T-helper 1 cell treated with Interleukin-12 subunit alpha and Interleukin-12 subunit beta and Interleukin-4 antibody, amounts not matched to agents 30 μg/mL and 1 μg/mL, for 36 hours (primary cell): ENCODE results near the gene FTO.

Experiments used
- H3K27ac Mint-ChIP-seq: one replicate; pipeline ENCODE4 v1.8.0; 2021; ENCODE audit warnings: mild to moderate bottlenecking, mixed read lengths
- H3K27me3 Mint-ChIP-seq: one replicate; pipeline ENCODE4 v1.8.0; 2021; ENCODE audit warnings: low read depth, mixed read lengths
- H3K36me3 Mint-ChIP-seq: one replicate; pipeline ENCODE4 v1.8.0; 2021; ENCODE audit warnings: low read depth, mixed read lengths
- H3K4me1 Mint-ChIP-seq: one replicate; pipeline ENCODE4 v1.8.0; 2021; ENCODE audit warnings: low read depth, mixed read lengths
- H3K4me3 Mint-ChIP-seq: one replicate; pipeline ENCODE4 v1.8.0; 2021; ENCODE audit warnings: mild to moderate bottlenecking, moderate library complexity, mixed read lengths
- H3K9me3 Mint-ChIP-seq: one replicate; pipeline ENCODE4 v1.8.0; 2021; ENCODE audit warnings: mixed read lengths

The FTO gene

DNA sequence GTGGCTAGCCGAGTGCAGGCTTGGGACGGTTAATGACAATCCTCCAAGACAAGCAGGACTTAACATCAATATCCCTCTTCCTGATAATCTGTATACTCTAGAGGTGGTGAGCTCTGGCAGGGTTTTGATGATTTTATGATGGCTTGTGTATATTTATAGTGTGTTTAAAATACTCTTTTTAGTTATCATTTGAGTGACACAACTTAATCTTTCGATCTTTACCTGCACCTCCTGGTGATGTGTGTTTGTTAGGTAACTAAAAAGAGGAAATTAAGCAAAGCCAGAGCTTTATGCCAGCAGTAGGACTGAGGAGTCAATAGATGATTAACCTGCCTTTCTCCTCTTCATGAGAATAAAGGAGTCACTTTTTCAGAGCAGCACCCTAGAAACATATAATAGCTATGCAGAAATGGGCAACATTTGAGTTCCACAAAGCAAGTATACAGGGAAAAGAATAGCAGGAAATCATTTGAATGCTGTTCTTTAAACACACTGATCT is 372.1 kb downstream of the FTO start:
- no peak overlapping the region for H3K27ac Mint-ChIP-seq
- no peaks in the 10 kb centered on the region for H3K4me1 Mint-ChIP-seq
- H3K36me3 Mint-ChIP-seq, result no peaks in the 10 kb centered on the region
- no peaks in the 10 kb centered on the region for H3K27me3 Mint-ChIP-seq
- H3K4me3 Mint-ChIP-seq, result no peak overlapping the region
- H3K9me3 Mint-ChIP-seq, result no peaks in the 10 kb centered on the region

DNA sequence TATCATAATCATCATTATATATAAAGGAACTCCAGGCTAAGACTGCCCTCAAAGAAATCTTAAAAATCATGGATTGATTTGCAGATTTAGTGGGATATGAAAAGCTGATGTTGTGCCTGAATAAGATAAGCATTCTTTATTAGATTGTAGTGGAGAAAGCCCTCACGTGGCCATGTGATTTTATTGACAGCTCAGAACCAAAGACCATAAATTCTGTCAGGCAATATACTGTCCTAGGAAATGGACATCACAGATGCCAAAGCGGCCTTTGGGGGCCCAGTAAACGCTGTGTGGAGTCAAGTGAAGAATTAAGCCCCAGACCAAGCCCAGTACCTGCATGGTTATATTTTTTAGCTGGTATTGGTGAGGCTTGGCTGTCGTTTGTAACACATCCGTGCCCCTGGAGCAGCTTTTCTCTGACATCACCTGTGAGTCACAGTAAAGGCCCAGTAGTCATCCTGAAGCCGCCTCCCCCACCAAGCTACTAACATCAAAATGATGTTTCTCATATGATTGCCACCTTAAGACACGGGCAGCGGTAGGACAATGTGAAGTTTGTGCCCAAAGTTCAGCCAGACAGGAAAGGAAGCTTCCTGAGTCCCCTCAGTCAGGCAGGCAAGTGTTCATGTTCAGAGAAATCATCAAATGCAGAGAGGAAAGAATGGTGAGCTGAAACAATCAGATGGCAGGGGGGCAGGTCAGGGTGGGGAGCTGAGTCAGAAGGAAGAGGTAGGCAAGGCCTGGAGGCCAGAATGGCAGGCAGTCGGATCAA is 373.3 kb downstream of the FTO start:
- Mint-ChIP-seq H3K27ac (no peak overlapping the region), H3K9me3 (no peaks in the 10 kb centered on the region), H3K27me3 (no peaks in the 10 kb centered on the region), H3K4me3 (no peak overlapping the region), H3K36me3 (no peaks in the 10 kb centered on the region), H3K4me1 (no peaks in the 10 kb centered on the region)

DNA sequence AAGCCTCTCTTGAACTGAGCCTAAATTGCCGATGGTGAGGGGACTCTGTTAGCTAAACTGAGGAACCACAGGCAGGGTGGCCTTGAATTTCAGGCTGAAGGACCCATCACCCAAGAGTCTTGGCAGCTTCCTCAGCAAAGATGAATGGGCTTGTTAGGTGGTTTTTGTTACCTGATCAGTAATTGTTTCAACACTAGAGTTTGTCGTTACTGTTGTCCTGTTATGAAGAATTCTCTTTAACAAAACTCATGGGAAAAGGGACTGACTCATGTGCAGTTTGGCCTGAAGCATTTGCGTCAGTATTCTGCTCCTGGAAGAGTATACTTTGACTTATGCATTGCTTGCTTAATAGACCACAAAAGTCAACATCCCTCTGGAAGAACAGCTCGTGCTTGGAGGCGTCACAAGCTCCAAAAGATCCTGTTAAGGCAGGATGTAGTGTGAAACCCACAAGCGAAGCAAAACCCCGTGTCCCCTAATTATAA is 376.6 kb downstream of the FTO start:
- no peaks in the 10 kb centered on the region for H3K36me3 Mint-ChIP-seq
- H3K4me3 Mint-ChIP-seq, result no peak overlapping the region
- H3K27ac Mint-ChIP-seq, result no peak overlapping the region
- H3K27me3 Mint-ChIP-seq, result no peaks in the 10 kb centered on the region
- H3K9me3 Mint-ChIP-seq, result no peaks in the 10 kb centered on the region
- H3K4me1 Mint-ChIP-seq, result no peaks in the 10 kb centered on the region

DNA sequence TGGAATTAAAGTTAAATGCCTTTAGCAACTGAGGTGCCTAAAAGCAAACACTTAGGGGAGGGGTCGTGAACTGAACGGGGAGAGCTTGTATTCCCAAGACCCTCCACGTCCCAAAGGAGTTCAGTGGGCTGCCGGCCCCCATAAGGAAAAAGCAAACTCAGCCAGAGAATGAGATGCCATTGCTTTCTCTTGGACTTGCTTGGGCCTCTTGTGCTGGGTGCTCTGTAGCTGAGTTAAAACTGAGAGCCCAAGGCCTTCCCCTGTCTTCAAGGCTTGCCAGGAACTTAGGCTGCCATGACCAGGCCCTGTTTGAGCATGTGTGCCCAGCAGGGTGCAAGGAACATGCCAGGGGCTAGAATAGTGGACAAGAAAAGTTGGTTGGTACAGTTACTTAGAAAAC is 382.8 kb downstream of the FTO start:
- no peak overlapping the region for H3K4me3 Mint-ChIP-seq
- no peaks in the 10 kb centered on the region for H3K9me3 Mint-ChIP-seq
- no peaks in the 10 kb centered on the region for H3K4me1 Mint-ChIP-seq
- H3K27me3 Mint-ChIP-seq, result no peaks in the 10 kb centered on the region
- no peaks in the 10 kb centered on the region for H3K36me3 Mint-ChIP-seq
- H3K27ac Mint-ChIP-seq, result no peak overlapping the region

DNA sequence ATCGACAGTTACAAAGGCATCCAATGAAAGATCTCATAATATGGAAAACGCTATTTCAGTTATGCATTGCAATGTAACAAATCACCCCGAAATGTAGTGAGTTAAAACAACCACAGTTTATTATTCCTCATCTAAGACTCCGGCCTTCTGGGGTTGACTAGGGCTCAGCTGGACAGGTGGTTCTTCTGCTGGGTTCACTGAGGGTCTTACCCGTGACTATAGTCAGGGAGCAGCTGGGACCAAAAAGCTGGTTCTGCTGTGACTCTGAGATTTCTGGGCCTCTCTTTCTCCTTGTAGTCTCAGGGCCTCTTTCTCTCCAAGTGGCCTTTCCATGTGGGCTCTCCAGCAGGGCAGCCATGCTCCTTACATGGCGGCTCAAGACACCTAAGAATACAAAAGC is 386.6 kb downstream of the FTO start:
- no peak overlapping the region for H3K4me3 Mint-ChIP-seq
- no peak overlapping the region for H3K27ac Mint-ChIP-seq
- H3K36me3 Mint-ChIP-seq, result peaks cover 2% of the 10 kb centered on the region
- H3K9me3 Mint-ChIP-seq, result no peaks in the 10 kb centered on the region
- no peaks in the 10 kb centered on the region for H3K4me1 Mint-ChIP-seq
- H3K27me3 Mint-ChIP-seq, result no peaks in the 10 kb centered on the region

DNA sequence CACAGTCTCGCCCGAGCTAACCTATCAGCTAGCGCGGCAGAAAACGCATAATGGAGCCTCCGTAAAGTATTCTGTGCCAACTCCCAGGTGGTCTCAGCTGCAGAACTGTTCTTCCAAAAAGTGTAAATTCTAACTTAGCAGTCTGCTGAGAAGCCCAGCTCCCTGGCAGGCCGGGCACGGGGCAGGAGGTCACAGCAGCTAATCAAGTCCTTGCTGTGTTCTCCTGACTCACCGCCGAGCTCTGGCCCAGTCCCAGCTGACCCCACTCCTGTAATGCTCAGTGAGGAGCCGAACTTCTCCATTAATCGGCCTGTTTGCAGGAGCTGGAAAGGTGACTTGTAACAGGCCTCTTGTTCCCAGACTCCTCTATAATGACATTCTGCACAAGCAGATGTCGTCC is 389.3 kb downstream of the FTO start:
- H3K4me3 Mint-ChIP-seq, result no peak overlapping the region
- no peaks in the 10 kb centered on the region for H3K9me3 Mint-ChIP-seq
- H3K27ac Mint-ChIP-seq, result no peak overlapping the region
- H3K4me1 Mint-ChIP-seq, result no peaks in the 10 kb centered on the region
- H3K27me3 Mint-ChIP-seq, result no peaks in the 10 kb centered on the region
- H3K36me3 Mint-ChIP-seq, result peaks cover 2% of the 10 kb centered on the region

DNA sequence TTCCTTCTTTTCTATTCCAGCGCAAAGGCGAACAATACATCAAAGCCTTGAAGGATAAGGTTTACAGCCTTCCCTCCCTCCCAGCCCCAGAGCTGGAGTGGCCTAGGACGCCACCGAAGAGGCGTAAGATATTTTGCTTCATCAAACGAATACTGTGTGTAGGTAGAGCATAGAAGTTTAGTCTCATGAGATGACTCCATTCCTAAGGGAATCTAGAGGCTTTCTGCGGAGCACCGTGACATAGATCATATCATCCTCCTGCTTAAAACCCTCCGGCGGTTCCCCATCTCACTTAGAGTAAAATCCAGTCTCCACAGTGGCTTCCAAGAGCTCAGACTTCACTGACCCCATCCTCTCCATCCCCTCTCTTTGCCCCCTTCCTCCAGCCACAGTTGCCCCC is 390.7 kb downstream of the FTO start:
- H3K4me1 Mint-ChIP-seq, result no peaks in the 10 kb centered on the region
- peaks cover 2% of the 10 kb centered on the region for H3K36me3 Mint-ChIP-seq
- no peak overlapping the region for H3K4me3 Mint-ChIP-seq
- H3K27ac Mint-ChIP-seq, result no peak overlapping the region
- no peaks in the 10 kb centered on the region for H3K9me3 Mint-ChIP-seq
- no peaks in the 10 kb centered on the region for H3K27me3 Mint-ChIP-seq

DNA sequence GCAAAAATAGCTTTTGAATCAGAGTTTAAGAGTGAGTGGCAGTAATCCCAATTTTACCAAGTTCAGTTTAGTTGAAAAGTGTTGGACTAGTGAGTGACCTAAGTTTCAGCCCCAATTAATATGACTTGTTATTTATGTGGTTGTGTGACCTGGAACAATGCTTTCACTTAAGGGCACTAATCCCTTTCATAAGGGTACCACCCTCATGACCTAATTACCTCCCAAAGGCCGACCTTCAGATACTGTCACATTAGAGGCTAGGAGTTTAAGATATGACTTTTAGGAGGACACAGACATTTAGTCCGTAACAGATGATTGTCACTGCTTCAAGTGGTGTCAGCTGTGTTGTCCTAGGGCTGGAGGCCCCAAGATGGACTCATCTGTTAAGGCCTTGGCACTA is 392.7 kb downstream of the FTO start:
- H3K27ac Mint-ChIP-seq, result no peak overlapping the region
- H3K4me1 Mint-ChIP-seq, result no peaks in the 10 kb centered on the region
- no peaks in the 10 kb centered on the region for H3K27me3 Mint-ChIP-seq
- H3K4me3 Mint-ChIP-seq, result no peak overlapping the region
- H3K9me3 Mint-ChIP-seq, result no peaks in the 10 kb centered on the region
- H3K36me3 Mint-ChIP-seq, result peaks cover 2% of the 10 kb centered on the region

DNA sequence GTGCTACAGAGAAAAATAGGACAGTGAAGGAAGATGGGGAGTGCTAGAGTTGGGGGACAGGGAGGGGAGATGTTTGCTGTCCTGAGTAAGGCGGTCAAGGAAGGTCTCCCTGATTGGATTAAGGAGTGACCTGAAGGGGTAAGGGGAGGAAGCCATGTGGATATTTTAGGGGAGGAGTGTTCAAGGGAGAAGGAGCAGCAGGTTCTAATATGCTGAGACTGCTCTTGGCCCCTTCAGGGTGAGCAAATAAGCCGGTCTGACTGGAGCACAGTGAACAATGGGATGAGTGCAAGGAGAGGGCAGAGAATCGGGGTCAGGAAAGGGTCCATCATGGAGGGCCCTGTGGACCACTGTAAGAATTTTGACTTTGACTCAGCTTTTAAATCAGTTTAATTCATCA is 393.8 kb downstream of the FTO start:
- H3K9me3 Mint-ChIP-seq, result no peaks in the 10 kb centered on the region
- H3K27ac Mint-ChIP-seq, result no peak overlapping the region
- no peak overlapping the region for H3K4me3 Mint-ChIP-seq

DNA sequence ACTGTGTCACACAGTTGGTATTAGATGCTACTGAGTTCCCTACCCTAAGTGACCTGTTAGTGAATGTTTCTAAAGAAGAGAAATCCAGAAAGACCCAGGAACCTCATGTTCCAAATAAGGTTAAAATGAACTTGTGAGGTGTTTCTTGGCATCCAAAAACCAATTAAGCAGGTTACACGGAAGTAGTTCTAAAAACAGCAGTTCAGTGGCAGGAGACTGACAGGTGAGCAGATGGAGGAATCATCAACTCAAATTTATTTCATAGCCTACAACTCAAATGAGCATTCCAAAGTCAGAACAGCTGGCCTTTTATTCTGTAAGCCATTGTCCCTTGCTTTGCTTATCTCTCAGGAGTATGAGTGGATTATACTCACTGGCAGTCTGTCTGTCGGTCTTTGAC is 394.3 kb downstream of the FTO start:
- no peaks in the 10 kb centered on the region for H3K9me3 Mint-ChIP-seq
- H3K4me1 Mint-ChIP-seq, result no peaks in the 10 kb centered on the region
- H3K27ac Mint-ChIP-seq, result no peak overlapping the region
- H3K4me3 Mint-ChIP-seq, result no peak overlapping the region
- H3K36me3 Mint-ChIP-seq, result peaks cover 2% of the 10 kb centered on the region
- H3K27me3 Mint-ChIP-seq, result no peaks in the 10 kb centered on the region

More for the DNA sequence above, 393.8 kb downstream of the FTO start:
- Mint-ChIP-seq H3K27me3 (no peaks in the 10 kb centered on the region), H3K4me1 (no peaks in the 10 kb centered on the region), H3K36me3 (peaks cover 2% of the 10 kb centered on the region)

DNA sequence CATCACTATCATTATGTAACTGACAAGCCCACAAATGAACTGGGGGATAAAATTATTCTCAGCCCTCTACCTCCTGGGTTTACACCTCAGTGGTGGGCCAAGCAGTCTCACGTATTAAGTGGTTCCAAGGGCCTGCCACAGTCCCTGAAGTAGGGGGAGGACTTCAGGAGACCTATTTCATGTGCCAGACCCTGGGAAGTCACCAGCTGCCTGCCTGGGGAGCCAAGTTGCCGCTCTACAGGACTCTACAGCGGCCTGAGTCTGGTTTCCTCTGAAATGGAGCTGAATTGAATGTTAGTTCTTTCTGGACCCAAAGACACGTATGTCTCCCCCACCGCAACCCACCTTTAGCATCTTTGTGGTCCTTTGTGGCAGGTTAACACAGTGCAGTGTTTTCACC is 395.7 kb downstream of the FTO start:
- no peaks in the 10 kb centered on the region for H3K9me3 Mint-ChIP-seq
- no peaks in the 10 kb centered on the region for H3K4me1 Mint-ChIP-seq
- H3K27ac Mint-ChIP-seq, result no peak overlapping the region
- no peak overlapping the region for H3K4me3 Mint-ChIP-seq
- H3K36me3 Mint-ChIP-seq, result peaks cover 2% of the 10 kb centered on the region
- H3K27me3 Mint-ChIP-seq, result no peaks in the 10 kb centered on the region

DNA sequence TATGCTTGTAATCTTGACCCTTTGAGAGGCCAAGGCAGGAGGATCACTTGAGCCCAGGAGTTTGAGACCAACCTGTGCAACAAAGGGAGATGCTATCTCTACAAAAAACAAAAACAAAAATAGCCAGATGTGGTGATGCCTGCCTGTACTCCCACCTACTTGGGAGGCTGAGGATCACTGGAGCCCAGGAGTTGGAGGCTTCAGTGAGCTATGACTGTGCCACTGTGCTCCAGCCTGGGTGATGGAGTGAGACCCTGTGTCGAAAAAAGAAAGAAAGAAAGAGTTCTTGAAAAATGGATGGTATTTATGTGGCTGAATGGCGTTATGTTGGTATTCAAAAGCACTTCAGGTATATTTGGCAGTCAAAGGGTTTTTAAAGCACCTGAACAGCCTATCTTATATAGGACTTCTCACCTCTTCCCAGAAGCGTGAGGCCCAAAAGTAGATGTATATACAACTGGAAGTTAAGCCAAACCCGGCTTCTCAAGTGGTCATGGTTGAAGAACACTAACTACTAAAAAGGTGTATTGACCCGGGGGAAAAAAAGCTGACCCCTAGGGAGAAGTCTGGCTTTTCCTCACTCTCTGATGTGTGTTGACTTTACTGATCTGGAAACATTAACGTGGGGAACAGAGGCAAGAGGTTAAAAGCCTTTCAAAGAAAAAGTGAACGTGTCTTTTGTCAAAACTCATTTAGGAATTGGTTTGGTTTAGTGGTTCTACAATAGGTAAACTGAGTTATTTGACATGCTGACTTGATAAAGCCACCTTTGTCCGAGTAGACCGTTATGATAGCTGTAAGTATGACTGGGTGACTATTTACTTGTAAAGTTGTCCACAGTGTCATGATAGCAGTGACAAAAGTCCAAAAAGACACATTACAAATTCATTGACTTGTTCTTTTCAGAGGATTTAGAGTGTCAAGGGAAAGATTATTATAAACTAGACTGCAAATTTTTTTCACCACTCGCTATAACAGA is 399.2 kb downstream of the FTO start:
- no peaks in the 10 kb centered on the region for H3K36me3 Mint-ChIP-seq
- H3K27me3 Mint-ChIP-seq, result no peaks in the 10 kb centered on the region
- H3K27ac Mint-ChIP-seq, result no peak overlapping the region
- no peaks in the 10 kb centered on the region for H3K9me3 Mint-ChIP-seq
- no peaks in the 10 kb centered on the region for H3K4me1 Mint-ChIP-seq
- H3K4me3 Mint-ChIP-seq, result no peak overlapping the region

DNA sequence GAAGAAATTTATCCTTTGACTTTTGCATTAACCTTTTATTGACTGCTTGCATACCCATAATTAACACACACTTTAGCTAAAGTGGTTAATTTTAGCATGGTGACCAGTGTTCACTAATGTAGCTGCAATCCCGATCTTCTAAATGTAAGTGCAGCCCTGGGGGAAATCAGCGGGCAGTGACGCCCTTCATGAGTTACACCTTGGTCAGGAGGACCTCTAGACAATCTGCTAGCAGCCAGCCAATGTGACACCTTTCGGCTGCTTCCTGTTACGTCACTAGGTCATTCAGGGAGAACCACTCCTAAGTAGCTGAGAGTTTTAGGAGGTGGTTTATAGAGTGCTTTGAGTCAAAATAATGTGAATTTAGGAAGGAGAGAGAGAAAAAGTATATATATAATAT is 402.1 kb downstream of the FTO start:
- Mint-ChIP-seq H3K36me3 (no peaks in the 10 kb centered on the region), H3K4me3 (no peak overlapping the region), H3K27me3 (no peaks in the 10 kb centered on the region), H3K27ac (no peak overlapping the region), H3K9me3 (no peaks in the 10 kb centered on the region), H3K4me1 (no peaks in the 10 kb centered on the region)

DNA sequence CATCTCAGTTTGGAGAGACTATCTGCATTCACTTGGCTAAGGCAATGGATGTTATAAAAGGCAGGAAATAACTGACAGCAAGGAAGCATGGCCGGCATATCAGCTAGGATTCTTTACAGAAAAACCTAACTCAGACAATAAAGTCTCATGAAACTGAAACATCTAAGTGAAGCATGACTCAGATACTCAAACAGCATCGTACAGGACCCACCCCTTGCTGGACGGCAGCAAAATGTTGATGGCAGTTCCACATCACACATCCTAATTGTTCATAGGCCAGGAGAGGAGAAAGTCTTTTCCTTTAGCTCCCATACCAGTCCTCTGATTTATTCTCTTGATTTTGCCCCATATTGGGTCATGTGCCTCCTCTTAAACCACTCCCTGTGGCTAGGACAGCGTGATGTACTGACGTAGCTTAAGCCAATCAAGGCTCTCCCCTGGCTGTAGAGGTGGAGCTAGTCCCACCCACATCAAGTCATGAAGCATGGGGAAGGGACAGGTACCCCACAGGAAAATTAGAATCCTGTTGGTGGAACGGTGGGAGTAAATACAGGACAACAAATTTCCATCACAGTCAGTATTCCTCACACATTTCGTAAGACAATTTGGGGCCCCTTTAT is 403.7 kb downstream of the FTO start:
- H3K4me1 Mint-ChIP-seq, result no peaks in the 10 kb centered on the region
- H3K36me3 Mint-ChIP-seq, result no peaks in the 10 kb centered on the region

More for the DNA sequence above, 403.7 kb downstream of the FTO start:
- Mint-ChIP-seq H3K9me3 (no peaks in the 10 kb centered on the region), H3K4me3 (no peak overlapping the region), H3K27me3 (no peaks in the 10 kb centered on the region), H3K27ac (no peak overlapping the region)
